Mesothelial cell of epicardium (in vitro differentiated cells): Measurements from ENCODE around the gene CNIH3. TPM values are rescaled to one million over a fixed set of nuclear protein-coding genes. Genes with fewer than 3 reads are reported as not detected.

Experiments
- DNase-seq, 2 experiments: peaks; one replicate each; pipeline ENCODE4 v3.0.0; 2021; ENCODE audit warnings: low spot score in 2 of 2; ENCODE audit not compliant: unreplicated experiment in 2 of 2
- H3K27ac Mint-ChIP-seq: 2 replicates; pipeline ENCODE4 v1.8.0; 2021; ENCODE audit warnings: mixed read lengths
- H3K27me3 Mint-ChIP-seq: 2 replicates; pipeline ENCODE4 v1.8.0; 2021; ENCODE audit warnings: low read depth, mixed read lengths
- H3K36me3 Mint-ChIP-seq: 2 replicates; pipeline ENCODE4 v1.8.0; 2021; ENCODE audit warnings: mixed read lengths
- H3K4me1 Mint-ChIP-seq: 2 replicates; pipeline ENCODE4 v1.8.0; 2021; ENCODE audit warnings: mixed read lengths
- H3K4me3 Mint-ChIP-seq: 2 replicates; pipeline ENCODE4 v1.8.0; 2021; ENCODE audit warnings: mild to moderate bottlenecking, moderate library complexity, mixed read lengths
- H3K9me3 Mint-ChIP-seq: 2 replicates; pipeline ENCODE4 v1.8.0; 2021; ENCODE audit warnings: mixed read lengths
- CTCF ChIP-seq: fragments of 200-600 bp; sonication (generic); IDR thresholded peaks from one replicate; pipeline ENCODE4 v1.5.0; 2021; ENCODE audit warnings: antibody characterized with exemption; ENCODE audit not compliant: unreplicated experiment
- total RNA-seq: library from RNA; stranded (reverse); gene quantifications from 3 replicates; pipeline ENCODE4 v1.2.1, GENCODE V29; 2021

Gene CNIH3
- total RNA-seq, 1 donor from 2014 or later, result 8.3 TPM

GRCh38 chr1:224631462-224632115 lies 15.5 kb downstream of the CNIH3 start:
- DNase-seq, result no peak
- TF ChIP-seq CTCF, result no peak
- H3K27ac Mint-ChIP-seq, result peak overlapping the region; percentile 84
- H3K4me1 Mint-ChIP-seq, result peaks cover 45% of the 10 kb centered on the region
- peaks cover 5% of the 10 kb centered on the region for H3K27me3 Mint-ChIP-seq
- no peaks in the 10 kb centered on the region for H3K36me3 Mint-ChIP-seq
- no peak overlapping the region for H3K4me3 Mint-ChIP-seq
- no peaks in the 10 kb centered on the region for H3K9me3 Mint-ChIP-seq

DNA sequence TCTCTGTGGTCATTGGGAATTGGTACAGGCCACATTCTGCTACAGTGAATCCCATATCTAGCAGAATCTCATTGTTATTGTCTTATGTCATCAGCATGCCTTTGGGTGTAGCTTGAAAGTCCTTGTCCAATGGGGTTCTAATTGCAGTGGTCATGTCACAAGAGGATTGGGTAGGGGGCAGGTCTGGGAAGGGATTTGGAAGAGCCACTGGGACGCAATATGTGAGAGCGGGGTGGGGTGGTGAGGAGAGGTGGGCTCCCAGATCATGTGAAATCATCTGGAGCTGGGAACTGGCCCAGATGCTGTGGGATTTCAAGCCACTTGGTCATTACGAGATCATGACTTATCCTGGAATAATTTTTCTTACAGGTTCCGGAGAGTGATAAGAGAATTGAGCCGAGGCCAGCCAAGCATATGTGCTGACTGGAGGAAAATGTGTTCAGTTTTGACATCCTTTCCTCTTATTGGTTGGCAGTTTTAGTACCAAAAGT lies 16.3 kb downstream of the CNIH3 start:
- Mint-ChIP-seq H3K27me3 (peaks cover 4% of the 10 kb centered on the region), H3K9me3 (no peaks in the 10 kb centered on the region), H3K4me3 (no peak overlapping the region), H3K4me1 (peaks cover 43% of the 10 kb centered on the region), H3K36me3 (no peaks in the 10 kb centered on the region), H3K27ac (peak overlapping the region; percentile 74)
- no peak for TF ChIP-seq CTCF
- DNase-seq, result no peak

- H3K9me3 Mint-ChIP-seq, result no peaks in the 10 kb centered on the region
- peak overlapping the region; percentile 74 for H3K27ac Mint-ChIP-seq
- H3K36me3 Mint-ChIP-seq, result no peaks in the 10 kb centered on the region
- H3K27me3 Mint-ChIP-seq, result peaks cover 6% of the 10 kb centered on the region
- DNase-seq, result no peak
- H3K4me1 Mint-ChIP-seq, result peaks cover 46% of the 10 kb centered on the region
- no peak overlapping the region for H3K4me3 Mint-ChIP-seq
- no peak for TF ChIP-seq CTCF
Observed at GRCh38 chr1:224632921-224633321, 16.8 kb downstream of the CNIH3 start.

GRCh38 chr1:224635356-224635755 lies 19.2 kb downstream of the CNIH3 start:
- peaks cover 10% of the 10 kb centered on the region for H3K27me3 Mint-ChIP-seq
- TF ChIP-seq CTCF, result no peak
- no peak overlapping the region for H3K4me3 Mint-ChIP-seq
- H3K36me3 Mint-ChIP-seq, result no peaks in the 10 kb centered on the region
- no peak overlapping the region for H3K27ac Mint-ChIP-seq
- H3K9me3 Mint-ChIP-seq, result no peaks in the 10 kb centered on the region
- peaks cover 40% of the 10 kb centered on the region for H3K4me1 Mint-ChIP-seq
- no peak for DNase-seq

- no peak for TF ChIP-seq CTCF
- Mint-ChIP-seq H3K27me3 (peaks cover 17% of the 10 kb centered on the region), H3K4me1 (peaks cover 26% of the 10 kb centered on the region), H3K9me3 (no peaks in the 10 kb centered on the region), H3K36me3 (no peaks in the 10 kb centered on the region), H3K27ac (no peak overlapping the region), H3K4me3 (no peak overlapping the region)
- no peak for DNase-seq
Observed at GRCh38 chr1:224637515-224637914, 21.4 kb downstream of the CNIH3 start.
